ENCODE measurements around the gene MMP15.
A peak's percentile ranks its signal among the peaks of the same experiment; 100 is the strongest.

Gene MMP15

DNA sequence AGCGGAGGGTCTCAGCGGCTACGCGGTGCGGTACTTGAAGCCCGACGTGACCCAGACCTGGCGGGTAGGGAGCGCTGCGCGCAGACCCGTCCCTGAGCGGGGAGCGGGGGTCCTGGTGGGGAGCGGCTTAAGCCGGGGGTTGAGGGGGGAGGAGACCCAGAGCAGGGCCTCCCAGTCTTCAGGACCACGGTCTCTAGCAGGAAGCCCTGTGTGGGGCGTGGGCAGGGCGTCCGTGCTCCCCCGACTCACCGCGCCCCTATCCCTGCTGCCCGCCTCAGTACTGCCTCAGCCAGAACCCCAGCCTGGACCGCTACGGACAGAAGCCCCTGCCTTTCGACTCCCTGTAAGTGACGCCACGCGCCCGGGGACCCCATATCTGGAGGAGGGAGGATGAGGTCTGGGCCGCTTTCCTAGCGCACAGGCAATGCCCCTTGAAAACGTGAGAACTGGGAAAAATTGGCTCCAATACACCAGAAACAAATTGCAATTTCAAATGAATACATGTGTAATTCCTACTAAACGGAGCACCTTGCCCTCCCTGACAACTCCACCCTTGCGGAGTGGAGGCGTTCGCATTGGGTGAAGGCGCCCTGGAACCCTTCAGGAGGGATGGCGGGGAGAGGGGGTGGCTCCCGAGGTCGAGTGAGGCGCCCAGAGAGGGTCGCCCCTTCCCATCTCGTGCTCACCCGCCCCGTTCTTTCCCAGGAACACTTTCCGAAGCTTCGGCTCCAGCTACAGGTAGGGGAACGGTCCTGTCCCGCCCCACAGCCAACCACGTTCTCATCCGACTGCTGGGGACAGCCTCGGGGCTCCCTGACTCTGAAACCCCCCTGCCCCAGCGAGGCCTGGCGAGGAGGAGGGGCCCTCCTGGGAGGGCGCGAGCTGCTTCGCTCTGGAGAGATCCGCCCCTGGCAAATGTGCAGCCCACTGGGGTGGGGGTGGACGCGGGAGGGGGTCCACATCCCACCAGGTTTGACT is 40.1 kb upstream of the MMP15 start:
- H2BK12ac ChIP-seq (ENCODE audit: low read length in 2 of 2), result no peak overlapping the region
- H3K9me3 ChIP-seq (ENCODE audit: control insufficient read depth, low read length), result no peaks in the 10 kb centered on the region
- no peaks in the 10 kb centered on the region for H3K36me3 ChIP-seq (ENCODE audit: control insufficient read depth in 1 of 2, insufficient read depth in 2 of 2, low read depth in 1 of 2, low read length in 2 of 2)
- WGBS, result 6% methylated on average over 30 of the region's 62 CpGs
- H3K18ac ChIP-seq (ENCODE audit: low read depth in 1 of 2, low read length in 2 of 2), result peak overlapping the region in 1 of 2 experiments; percentile 48
- H3K79me1 ChIP-seq (replicated peaks; ENCODE audit: low read length, poor library complexity, severe bottlenecking), result no peaks in the 10 kb centered on the region
- H3K4ac ChIP-seq (ENCODE audit: low read depth in 1 of 2, low read length in 2 of 2), result no peak overlapping the region
- peak overlapping the region; percentile 73 for H2BK15ac ChIP-seq (ENCODE audit: low read depth, poor library complexity, severe bottlenecking)
- no peak overlapping the region for H2BK5ac ChIP-seq (ENCODE audit: low read depth, low read length, poor library complexity, severe bottlenecking)
- H2AFZ ChIP-seq (ENCODE audit: low read depth, low read length), result no peak overlapping the region
- no peak overlapping the region for H3K27ac ChIP-seq (ENCODE audit: low read length, poor library complexity, severe bottlenecking)
- H3K14ac ChIP-seq (ENCODE audit: low read length in 2 of 2), result no peak overlapping the region
- H3K4me1 ChIP-seq (ENCODE audit: control insufficient read depth, insufficient read depth, low read depth, low read length), result peaks cover 17% of the 10 kb centered on the region
- peak overlapping the region in 1 of 2 experiments; percentile 56 for H3K4me3 ChIP-seq (ENCODE audit: insufficient read depth in 1 of 2, low read depth in 1 of 2, low read length in 2 of 2)
- DNase-seq, result peak; percentile 13
- H3K4me2 ChIP-seq (ENCODE audit: low read length, poor library complexity, severe bottlenecking), result peak overlapping the region; percentile 49
- H2BK120ac ChIP-seq (ENCODE audit: low read depth, low read length), result no peak overlapping the region
- H3K27me3 ChIP-seq (ENCODE audit: control insufficient read depth in 1 of 2, insufficient read depth in 1 of 2, low read length in 2 of 2), result peaks cover 27 to 82% of the 10 kb centered on the region in 2 experiments
- H4K8ac ChIP-seq (ENCODE audit: low read length), result no peak overlapping the region
- no peak overlapping the region for H3K9ac ChIP-seq (ENCODE audit: low read length)
- no peak overlapping the region for H4K91ac ChIP-seq (ENCODE audit: low read length)
- H2AK5ac ChIP-seq (ENCODE audit: low read length, severe bottlenecking), result no peak overlapping the region
- peak overlapping the region in 1 of 2 experiments; percentile 46 for H3K23ac ChIP-seq (ENCODE audit: low read length in 2 of 2)

DNA sequence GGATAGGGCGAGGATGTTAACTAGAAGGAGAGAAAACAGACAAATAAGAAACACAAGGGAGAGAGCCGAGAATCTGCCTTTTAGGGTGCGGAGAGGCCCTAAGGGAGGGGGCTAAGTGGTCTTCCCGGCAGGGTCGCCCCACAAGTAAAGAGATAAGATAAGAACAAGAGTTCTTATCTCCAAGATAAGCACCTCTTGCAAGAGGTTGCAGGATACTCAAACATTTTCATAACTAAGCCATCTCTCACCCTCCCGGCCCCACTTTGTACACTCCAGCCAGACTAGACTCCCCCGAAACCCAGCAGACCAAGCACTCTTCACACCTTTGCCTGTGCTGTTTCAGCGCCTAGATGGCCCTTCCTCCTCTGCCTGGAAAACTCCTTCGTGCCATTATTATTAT is 39.4 kb upstream of the MMP15 start:
- no peak overlapping the region for H2BK5ac ChIP-seq (ENCODE audit: low read depth, low read length, poor library complexity, severe bottlenecking)
- no peak overlapping the region for H3K4me2 ChIP-seq (ENCODE audit: low read length, poor library complexity, severe bottlenecking)
- H4K91ac ChIP-seq (ENCODE audit: low read length), result no peak overlapping the region
- H3K9me3 ChIP-seq (ENCODE audit: control insufficient read depth, low read length), result no peaks in the 10 kb centered on the region
- no peak overlapping the region for H3K4ac ChIP-seq (ENCODE audit: low read depth in 1 of 2, low read length in 2 of 2)
- no peaks in the 10 kb centered on the region for H3K79me1 ChIP-seq (replicated peaks; ENCODE audit: low read length, poor library complexity, severe bottlenecking)
- whole genome bisulfite sequencing, result 53% methylated on average over 7 of the region's 9 CpGs
- DNase-seq, result no peak
- no peak overlapping the region for H4K8ac ChIP-seq (ENCODE audit: low read length)
- H3K4me3 ChIP-seq (ENCODE audit: insufficient read depth in 1 of 2, low read depth in 1 of 2, low read length in 2 of 2), result no peak overlapping the region
- H2AK5ac ChIP-seq (ENCODE audit: low read length, severe bottlenecking), result no peak overlapping the region
- H3K27ac ChIP-seq (ENCODE audit: low read length, poor library complexity, severe bottlenecking), result no peak overlapping the region
- H3K27me3 ChIP-seq (ENCODE audit: control insufficient read depth in 1 of 2, insufficient read depth in 1 of 2, low read length in 2 of 2), result peaks cover 27 to 84% of the 10 kb centered on the region in 2 experiments
- H2AFZ ChIP-seq (ENCODE audit: low read depth, low read length), result no peak overlapping the region
- H3K23ac ChIP-seq (ENCODE audit: low read length in 2 of 2), result no peak overlapping the region
- H2BK12ac ChIP-seq (ENCODE audit: low read length in 2 of 2), result no peak overlapping the region
- no peak overlapping the region for H3K18ac ChIP-seq (ENCODE audit: low read depth in 1 of 2, low read length in 2 of 2)
- no peak overlapping the region for H3K9ac ChIP-seq (ENCODE audit: low read length)
- no peak overlapping the region for H3K14ac ChIP-seq (ENCODE audit: low read length in 2 of 2)
- no peak overlapping the region for H2BK120ac ChIP-seq (ENCODE audit: low read depth, low read length)
- H2BK15ac ChIP-seq (ENCODE audit: low read depth, poor library complexity, severe bottlenecking), result no peak overlapping the region
- no peaks in the 10 kb centered on the region for H3K36me3 ChIP-seq (ENCODE audit: control insufficient read depth in 1 of 2, insufficient read depth in 2 of 2, low read depth in 1 of 2, low read length in 2 of 2)
- peaks cover 17% of the 10 kb centered on the region for H3K4me1 ChIP-seq (ENCODE audit: control insufficient read depth, insufficient read depth, low read depth, low read length)

DNA sequence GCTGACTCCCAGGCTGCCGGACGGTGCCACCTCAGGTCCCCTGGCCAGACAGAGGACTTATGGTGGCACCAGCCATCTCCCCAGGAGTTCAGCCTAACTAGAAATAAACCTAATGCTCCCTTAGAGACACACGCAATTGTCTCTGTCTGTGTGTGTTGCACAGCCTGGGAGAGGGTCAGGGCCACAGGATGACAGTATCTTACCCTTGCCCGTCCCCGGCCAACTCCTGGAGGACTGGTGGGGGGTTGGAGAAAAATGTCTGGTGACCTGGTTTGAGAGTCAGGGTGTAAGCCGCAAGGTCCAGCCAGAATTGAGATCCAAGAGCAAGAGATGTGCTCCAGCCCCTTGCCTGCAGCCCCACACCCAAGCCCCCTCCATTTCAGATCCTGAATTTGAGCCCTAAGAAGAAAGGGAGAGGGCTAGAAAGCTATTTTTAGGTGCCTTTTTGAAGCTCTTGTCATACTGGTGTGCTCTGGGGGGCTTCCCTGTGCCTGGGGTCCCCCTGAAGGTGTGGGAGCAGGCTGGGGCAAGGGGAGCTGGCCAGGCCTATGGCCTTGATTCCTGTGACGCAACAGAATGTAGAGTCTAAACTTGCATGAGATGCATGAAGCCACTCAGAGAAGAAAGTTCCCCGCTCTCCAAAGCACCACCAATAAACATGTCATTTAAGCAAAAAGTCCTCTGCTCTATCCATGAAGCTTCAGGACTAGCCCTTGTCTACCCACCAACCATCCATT is 37.9 kb upstream of the MMP15 start:
- Histone ChIP-seq H3K27ac (ENCODE audit: low read length, poor library complexity, severe bottlenecking) (no peak overlapping the region), H2AFZ (ENCODE audit: low read depth, low read length) (no peak overlapping the region), H3K4me2 (ENCODE audit: low read length, poor library complexity, severe bottlenecking) (no peak overlapping the region), H3K79me1 (replicated peaks; ENCODE audit: low read length, poor library complexity, severe bottlenecking) (no peaks in the 10 kb centered on the region), H3K36me3 (ENCODE audit: control insufficient read depth in 1 of 2, insufficient read depth in 2 of 2, low read depth in 1 of 2, low read length in 2 of 2) (no peaks in the 10 kb centered on the region), H2BK120ac (ENCODE audit: low read depth, low read length) (no peak overlapping the region), H3K18ac (ENCODE audit: low read depth in 1 of 2, low read length in 2 of 2) (no peak overlapping the region), H2BK12ac (ENCODE audit: low read length in 2 of 2) (no peak overlapping the region), H3K4ac (ENCODE audit: low read depth in 1 of 2, low read length in 2 of 2) (no peak overlapping the region), H2BK5ac (ENCODE audit: low read depth, low read length, poor library complexity, severe bottlenecking) (no peak overlapping the region), H4K91ac (ENCODE audit: low read length) (no peak overlapping the region), H3K9me3 (ENCODE audit: control insufficient read depth, low read length) (no peaks in the 10 kb centered on the region), H2BK15ac (ENCODE audit: low read depth, poor library complexity, severe bottlenecking) (peak overlapping the region; percentile 2), H3K4me3 (ENCODE audit: insufficient read depth in 1 of 2, low read depth in 1 of 2, low read length in 2 of 2) (no peak overlapping the region), H3K23ac (ENCODE audit: low read length in 2 of 2) (no peak overlapping the region), H3K14ac (ENCODE audit: low read length in 2 of 2) (no peak overlapping the region), H2AK5ac (ENCODE audit: low read length, severe bottlenecking) (no peak overlapping the region), H4K8ac (ENCODE audit: low read length) (no peak overlapping the region), H3K9ac (ENCODE audit: low read length) (no peak overlapping the region), H3K27me3 (ENCODE audit: control insufficient read depth in 1 of 2, insufficient read depth in 1 of 2, low read length in 2 of 2) (peaks cover 27 to 80% of the 10 kb centered on the region in 2 experiments), H3K4me1 (ENCODE audit: control insufficient read depth, insufficient read depth, low read depth, low read length) (peaks cover 17% of the 10 kb centered on the region)
- DNase-seq, result no peak
- WGBS, result 98% methylated on average over 7 of the region's 8 CpGs

DNA sequence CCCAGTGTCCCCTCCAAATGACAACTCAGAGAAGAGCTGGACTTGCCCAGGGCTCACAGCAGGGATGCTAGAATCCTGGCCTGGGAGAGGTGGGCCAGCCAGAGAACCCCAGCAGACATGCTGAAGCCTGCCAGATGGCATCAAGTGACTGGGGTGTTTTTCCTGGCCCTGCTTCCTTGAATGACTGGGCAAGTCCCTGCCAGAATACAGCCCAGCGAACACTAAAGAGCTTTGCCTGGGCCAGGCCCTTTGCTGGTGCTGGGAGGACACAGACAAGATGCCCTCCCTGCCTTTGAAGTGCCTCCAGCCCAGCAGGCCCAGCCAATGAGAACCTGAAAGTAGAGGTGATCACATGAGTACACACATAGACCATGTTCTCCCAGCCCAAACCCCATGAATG is 36.6 kb upstream of the MMP15 start:
- WGBS, result 96% methylated on average over 1 of the region's 1 CpG
- H3K14ac ChIP-seq (ENCODE audit: low read length in 2 of 2), result no peak overlapping the region

More for the DNA sequence above, 36.6 kb upstream of the MMP15 start:
- no peak overlapping the region for H2BK15ac ChIP-seq (ENCODE audit: low read depth, poor library complexity, severe bottlenecking)
- H4K91ac ChIP-seq (ENCODE audit: low read length), result no peak overlapping the region
- peaks cover 3 to 13% of the 10 kb centered on the region in 2 experiments for H3K36me3 ChIP-seq (ENCODE audit: control insufficient read depth in 1 of 2, insufficient read depth in 2 of 2, low read depth in 1 of 2, low read length in 2 of 2)
- no peak overlapping the region for H2BK12ac ChIP-seq (ENCODE audit: low read length in 2 of 2)
- no peak overlapping the region for H3K27ac ChIP-seq (ENCODE audit: low read length, poor library complexity, severe bottlenecking)
- no peak overlapping the region for H2BK120ac ChIP-seq (ENCODE audit: low read depth, low read length)
- no peak overlapping the region for H2BK5ac ChIP-seq (ENCODE audit: low read depth, low read length, poor library complexity, severe bottlenecking)
- no peaks in the 10 kb centered on the region for H3K9me3 ChIP-seq (ENCODE audit: control insufficient read depth, low read length)
- H2AFZ ChIP-seq (ENCODE audit: low read depth, low read length), result no peak overlapping the region
- peaks cover 7% of the 10 kb centered on the region for H3K79me1 ChIP-seq (replicated peaks; ENCODE audit: low read length, poor library complexity, severe bottlenecking)
- no peak overlapping the region for H3K18ac ChIP-seq (ENCODE audit: low read depth in 1 of 2, low read length in 2 of 2)
- no peak overlapping the region for H3K9ac ChIP-seq (ENCODE audit: low read length)
- no peak overlapping the region for H3K4me3 ChIP-seq (ENCODE audit: insufficient read depth in 1 of 2, low read depth in 1 of 2, low read length in 2 of 2)
- no peak overlapping the region for H4K8ac ChIP-seq (ENCODE audit: low read length)
- H3K23ac ChIP-seq (ENCODE audit: low read length in 2 of 2), result no peak overlapping the region
- no peak overlapping the region for H3K4ac ChIP-seq (ENCODE audit: low read depth in 1 of 2, low read length in 2 of 2)
- no peak for DNase-seq
- peaks cover 27 to 72% of the 10 kb centered on the region in 2 experiments for H3K27me3 ChIP-seq (ENCODE audit: control insufficient read depth in 1 of 2, insufficient read depth in 1 of 2, low read length in 2 of 2)
- no peak overlapping the region for H2AK5ac ChIP-seq (ENCODE audit: low read length, severe bottlenecking)
- no peak overlapping the region for H3K4me2 ChIP-seq (ENCODE audit: low read length, poor library complexity, severe bottlenecking)
- H3K4me1 ChIP-seq (ENCODE audit: control insufficient read depth, insufficient read depth, low read depth, low read length), result peaks cover 24% of the 10 kb centered on the region

Data from mesenchymal stem cell (in vitro differentiated cells and primary cell).